HG03469 (cell line): Measurements from ENCODE around the gene STK10.
"Not testable (repeated sequence)": the region's sequence is repeated elsewhere in the genome, so short reads cannot be mapped to it uniquely, and the experiment has no call there.

Experiments
- ATAC-seq: cut with Tn5 transposase; IDR thresholded peaks from one replicate; pipeline ENCODE4 v1.9.1; 2021; ENCODE audit warnings: mild to moderate bottlenecking, moderate library complexity, moderate number of reproducible peaks; ENCODE audit not compliant: unreplicated experiment

Gene STK10

DNA sequence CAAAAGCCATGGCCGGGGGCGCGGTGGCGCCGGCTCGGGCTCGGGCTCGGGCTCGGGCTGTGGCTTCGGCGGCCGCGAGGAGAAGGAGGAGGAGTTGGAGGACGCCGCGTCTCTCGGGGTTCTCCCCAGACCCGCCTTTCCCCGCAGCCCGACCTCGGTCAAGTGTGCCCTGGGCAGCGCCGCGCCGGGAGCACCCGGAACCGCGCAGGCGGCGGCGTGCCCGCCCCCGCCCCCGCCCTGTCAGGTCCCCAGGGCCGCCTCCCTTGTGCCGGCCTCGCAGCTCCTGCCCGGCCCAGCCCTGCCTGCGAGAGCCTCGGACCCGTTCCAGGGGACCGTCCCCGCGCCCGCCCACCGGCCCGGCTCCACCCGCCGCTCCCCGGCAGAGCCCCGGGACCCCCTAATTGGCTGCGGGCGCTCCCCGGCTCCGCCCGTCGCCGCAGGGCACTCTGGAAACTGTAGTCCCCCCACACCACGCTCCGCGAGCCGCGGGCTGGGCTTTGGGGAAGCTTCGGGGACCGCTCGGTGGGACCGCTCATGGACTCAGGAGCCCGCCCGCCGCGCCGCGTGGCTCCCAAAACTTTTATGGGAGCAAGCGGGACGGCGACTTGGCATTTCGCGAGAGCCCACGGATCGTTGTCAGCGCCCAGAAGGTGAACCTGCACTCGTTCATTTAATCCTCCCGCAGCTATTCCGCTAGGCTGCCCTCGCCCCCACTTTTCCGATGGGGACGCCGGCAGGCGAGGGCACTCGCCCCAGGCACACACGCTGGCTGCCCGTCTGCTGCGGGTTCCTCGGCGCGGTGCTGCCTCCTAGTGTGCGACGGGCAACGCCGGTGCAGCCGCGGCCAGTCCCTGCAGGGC is at the start of gene STK10:
Gene STK10, minus strand, starts transcription at position 192 of the 860 bp plus-strand sequence. Its CDS starts 182 bp downstream, at position 10.
- peak; percentile 58 for ATAC-seq

DNA sequence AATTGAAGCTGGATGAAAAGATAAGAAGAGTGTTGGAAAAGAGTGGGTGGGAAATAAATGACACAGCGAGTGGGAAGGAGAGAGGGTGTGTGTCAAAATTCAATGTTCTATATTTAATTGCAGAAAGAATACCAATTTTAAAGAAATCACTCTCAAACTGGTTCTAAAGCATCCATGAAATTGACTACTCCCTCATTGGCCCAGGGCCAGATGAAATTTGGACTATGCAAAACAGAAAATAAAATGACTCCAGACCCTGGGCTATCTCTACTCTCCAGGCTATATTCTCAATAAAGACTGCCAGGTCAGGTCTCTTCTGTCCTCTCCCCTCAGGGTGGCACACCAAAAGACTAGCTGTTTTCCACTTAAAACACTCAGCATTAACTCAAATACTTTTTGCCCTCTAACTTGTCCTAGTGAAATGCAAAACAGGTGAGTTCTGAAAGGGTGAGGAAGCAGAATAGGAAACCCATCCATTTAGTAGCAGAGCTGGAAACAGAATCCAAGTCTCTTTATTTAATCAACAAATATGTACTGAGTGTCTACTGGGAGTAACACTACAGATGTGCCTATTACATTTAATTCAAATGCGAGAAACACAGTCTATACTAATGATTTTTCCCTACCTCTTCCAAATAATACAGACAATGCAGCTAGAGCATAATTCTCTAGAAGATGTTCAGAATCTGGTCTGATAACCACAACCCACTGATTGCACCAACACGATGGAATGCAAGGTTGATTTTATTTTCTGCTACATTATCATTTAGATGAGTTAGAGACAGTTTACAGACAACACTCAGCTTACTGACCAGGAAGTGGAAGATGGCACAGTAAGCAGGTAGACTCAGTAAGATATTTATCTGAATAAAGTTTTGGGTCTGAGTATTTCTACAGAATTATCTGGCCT is 48.1 kb upstream of the STK10 start:
- no peak for ATAC-seq

DNA sequence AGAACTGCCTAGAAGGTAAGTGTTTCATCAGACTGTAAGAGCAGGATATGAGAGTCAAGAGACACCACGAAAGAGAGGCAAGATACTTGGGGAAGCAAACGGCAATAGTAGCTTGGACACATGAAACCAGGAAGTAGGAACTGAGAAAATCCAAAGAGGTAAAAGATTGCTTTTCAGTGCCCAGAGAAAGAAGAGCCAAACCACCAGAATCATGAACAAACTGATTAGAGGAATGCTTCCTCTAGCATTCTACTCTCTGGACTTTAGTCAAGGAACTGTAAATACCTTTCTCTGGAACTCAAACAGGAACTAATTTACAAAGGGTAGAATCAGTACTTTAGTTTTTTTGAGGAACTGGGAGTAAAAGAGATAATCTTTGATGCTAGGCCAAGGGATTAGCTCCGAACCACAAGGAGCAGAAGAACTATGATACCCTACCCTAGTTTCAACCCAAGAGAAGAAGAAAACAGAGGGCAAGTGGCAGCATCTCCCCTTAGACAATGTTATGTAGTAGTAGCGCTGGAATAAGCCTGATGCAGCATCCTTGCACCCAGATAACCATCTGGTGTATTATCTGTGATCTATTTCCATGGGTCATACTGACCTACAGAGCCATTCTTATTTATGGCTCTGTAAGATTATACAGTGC is 47.2 kb upstream of the STK10 start:
- ATAC-seq = no peak

DNA sequence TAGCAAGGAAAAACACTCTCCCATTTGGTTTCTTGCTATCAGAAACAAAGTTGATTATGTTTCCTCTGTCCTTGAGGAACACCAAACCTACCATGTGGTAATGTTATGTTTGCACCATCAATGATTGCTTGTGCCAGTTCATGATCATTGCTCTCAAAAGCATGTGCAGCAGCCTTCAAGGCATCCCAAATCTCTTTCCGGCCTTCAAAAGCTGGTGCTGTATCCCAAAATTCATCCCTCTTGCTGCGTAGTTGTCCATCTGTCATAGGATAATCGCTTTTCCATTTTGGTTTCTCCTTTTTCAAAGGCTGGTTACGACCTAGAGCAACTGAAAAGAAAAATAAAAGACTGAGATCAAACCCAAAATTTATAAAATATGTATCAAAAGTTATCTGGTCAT is 46.0 kb upstream of the STK10 start:
- no peak for ATAC-seq

DNA sequence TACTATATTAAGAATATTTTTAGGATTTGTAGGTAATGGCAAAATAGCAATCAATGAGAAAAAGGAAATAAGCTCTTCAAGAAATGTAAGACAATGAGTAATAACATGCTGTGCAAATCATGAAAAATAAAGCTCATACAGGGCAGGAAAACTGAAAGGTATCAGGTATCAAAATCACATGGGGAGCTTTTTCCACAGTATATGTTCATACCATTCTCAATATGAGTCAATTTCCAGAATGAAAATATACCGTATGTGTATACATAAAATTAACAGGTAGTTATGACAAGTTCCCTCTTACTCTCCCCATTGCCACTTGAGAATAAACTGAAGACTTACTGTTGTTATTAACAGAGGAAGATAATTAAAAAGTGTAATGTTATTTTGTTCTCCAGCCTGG is 41.9 kb upstream of the STK10 start:
- no peak for ATAC-seq

DNA sequence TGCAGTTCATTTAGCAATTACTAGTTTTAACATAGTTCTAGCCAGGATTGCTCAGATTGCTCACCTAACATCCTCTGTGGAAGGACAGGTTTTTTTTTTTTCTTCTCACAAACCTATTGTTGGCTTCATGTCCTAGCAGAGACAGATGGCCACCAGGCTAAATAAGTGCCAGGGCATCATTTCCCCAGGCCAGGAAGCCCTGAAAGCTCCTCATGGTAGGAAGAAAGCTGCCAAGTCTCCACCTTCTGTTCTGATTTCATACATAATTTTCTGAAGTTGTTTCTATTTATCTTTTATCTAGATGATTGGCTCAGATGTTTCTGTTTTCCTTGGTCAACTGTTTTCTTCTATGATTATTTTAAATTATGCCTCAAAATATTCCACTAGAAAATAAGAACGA is 37.0 kb upstream of the STK10 start:
- no peak for ATAC-seq

DNA sequence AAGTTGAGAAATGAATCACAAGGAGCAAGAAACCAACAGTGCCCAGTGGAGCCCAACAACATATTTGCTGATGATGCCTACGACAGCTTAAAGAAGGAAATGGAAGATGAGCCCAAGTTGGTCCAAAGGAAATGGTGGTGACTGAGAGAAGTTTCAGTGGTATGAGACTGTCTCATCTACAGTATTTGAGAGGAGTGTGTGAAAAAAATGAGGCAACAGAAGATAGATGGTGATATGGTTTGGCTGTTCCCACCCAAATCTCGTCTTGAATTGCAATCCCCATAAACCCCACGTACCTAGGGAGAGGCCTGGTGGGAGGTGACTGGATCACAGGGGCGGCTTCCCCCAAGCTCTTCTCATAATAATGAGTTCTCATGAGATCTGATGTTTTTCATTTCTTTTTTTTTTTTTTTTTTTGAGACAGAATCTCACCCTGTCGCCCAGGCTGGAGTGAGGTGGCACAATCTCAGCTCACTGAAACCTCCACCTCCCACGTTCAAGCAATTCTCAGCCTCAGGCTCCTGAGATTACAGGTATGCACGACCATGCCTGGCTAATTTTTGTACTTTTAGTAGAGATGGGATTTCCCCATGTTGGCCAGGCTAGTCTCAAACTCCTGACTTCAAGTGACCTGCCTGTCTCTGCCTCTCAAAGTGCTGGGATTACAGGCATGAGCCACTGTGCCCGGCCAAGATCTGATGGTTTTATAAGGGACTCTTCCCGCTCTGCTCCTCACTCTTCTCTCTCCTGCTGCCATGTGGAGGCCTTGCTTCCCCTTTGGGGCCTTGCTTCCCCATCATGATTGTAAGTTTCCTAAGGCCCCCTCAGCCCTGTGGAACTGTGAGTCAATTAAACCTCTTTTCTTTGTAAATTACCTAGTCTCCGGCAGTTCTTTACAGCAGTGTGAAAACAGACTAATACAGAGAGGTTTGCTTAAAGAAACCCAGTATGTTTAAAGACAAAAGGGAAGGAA is 36.2 kb upstream of the STK10 start:
- ATAC-seq = peak; percentile 80

DNA sequence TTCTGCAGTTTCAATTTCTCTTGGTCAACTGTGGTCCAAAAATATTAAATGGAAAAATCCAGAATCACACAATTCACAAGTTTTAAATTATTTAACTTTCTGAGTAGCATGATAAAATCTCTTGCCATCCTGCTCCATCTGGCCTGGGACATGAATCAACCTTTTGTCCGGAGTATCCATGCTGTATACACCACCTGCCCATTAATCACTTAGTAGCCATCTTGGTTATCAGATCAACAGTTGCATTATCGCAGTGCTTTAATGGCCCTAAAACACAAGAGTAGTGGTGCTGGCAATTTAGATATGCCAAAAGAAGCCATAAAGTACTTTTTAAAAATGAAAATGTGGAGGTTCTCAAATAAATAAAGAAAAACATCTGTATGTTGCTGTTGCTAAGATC is 31.3 kb upstream of the STK10 start:
- no peak for ATAC-seq

DNA sequence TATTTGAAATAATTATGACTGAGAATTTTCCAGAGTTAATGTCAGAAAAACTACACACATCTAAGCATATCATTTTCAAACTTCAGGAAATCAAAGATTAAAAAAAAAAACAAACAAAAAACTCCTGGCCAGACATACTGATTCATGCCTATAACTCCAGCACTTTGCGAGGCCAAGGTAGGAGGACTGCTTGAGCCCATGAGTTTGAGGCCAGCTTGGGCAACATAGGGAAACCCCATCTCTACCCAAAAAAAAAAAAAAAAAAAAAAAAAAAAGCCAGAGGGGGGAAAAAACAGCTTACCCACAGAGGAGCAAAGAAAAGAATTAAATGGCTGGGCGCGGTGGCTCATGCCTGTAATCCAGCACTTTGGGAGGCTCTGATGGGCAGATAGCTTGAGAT is 28.3 kb upstream of the STK10 start:
- no peak for ATAC-seq

DNA sequence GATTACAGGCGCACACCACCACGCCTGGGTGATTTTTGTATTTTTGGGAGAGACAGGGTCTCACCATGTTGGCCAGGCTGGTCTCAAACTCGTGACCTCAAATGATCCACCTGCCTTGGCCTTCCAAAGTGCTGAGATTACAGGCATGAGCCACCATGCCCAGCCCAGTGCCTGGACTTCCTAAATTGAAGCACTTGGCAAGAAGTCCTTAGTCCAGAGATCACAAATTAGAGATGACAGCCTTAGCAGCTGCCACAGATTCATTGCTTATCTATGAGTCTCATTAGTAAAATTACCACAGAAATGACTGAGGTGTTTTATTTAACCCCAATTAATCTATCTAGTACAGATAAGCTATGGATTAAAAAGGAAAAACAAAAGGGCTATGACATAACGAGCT is 25.1 kb upstream of the STK10 start:
- no peak for ATAC-seq

DNA sequence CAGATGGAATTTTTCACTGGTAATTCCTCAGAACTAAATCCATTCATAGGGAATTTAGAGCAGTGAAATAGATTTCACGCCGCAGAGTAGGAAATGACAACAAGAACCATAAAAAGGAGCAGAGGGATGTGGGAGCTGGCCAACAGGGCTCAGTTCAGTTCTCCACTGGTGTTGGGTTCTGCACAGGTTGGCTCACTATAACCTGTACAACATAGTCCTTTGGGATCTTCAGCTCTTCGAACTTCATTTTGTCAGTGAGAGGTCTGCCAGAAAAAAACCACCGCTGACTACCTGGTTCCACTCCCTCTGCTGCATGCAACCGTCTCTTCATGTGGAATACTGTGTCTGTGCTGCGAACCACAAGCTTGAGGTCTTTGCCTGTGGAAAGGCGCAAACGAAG is 23.7 kb upstream of the STK10 start:
- ATAC-seq = no peak

DNA sequence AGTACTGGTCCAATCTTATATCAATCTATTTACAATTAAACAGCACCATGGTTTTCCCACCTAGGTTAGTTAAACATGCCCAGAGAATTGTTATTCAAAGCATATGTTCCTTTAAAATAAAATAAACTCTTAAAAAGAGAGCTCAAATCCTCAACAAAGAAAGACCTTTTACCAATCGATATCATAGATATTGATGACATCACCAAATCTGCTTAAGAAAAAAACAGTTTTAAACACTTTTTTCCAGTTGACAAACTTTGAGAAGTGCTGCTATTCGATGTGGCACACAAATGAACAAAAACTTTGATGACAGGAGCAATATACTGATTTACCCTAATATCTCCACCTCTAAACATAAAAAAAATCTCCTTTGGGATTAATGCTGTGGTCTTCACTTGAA is 21.7 kb upstream of the STK10 start:
- no peak for ATAC-seq

DNA sequence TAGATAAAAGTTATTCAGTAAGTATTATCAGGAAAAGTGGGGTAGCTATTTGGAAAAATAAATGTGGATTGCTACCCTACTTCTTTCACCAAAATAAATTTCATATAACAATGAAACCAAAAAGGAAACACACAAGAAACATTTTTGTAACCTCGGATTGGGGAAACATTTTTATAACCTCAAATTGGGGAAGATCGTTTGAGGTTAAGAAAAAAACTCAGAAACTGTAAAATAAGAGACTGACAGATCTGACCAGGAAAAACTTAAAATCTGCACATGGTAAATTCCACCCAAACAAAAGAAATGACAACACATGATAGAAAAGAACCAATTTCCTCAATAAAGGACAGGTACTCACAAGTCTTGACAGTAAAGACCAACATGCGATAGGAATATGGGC is 19.5 kb upstream of the STK10 start:
- no peak for ATAC-seq

DNA sequence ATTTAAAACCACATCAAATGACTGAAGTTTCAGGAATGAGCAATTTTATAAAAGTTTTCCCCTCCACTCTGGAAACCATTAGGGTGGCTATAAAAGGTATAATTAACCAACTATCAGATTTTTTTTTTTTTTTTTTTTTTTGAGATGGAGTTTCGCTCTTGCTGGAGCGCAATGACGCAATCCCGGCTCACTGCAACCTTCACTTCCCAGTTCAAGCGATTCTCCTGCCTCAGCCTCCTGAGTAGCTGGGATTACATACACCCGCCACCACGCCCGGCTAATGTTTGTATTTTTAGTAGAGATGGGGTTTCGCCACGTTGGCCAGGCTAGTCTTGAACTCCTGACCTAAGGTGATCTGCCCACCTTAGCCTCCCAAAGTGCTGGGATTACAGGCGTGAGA is 18.0 kb upstream of the STK10 start:
- ATAC-seq = not testable (repeated sequence)

DNA sequence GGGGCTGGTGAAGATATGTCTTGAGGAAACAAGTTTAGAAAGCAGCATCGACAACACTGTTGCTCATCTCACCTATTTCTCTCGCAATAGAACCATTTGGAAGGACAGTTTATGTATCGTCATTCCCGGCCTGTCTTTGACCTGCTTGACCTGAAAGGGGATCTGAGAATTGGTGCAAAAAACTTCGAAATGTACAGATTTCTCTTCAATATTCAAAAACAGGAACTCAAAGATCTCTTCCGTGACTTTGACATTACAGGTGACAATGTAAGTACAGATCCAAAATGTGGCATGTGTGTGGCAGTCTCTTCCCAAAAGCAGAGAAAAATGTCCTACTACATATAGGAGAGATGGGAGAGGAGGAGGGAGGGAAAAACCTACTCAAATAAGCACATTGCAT is 12.5 kb upstream of the STK10 start:
- ATAC-seq = no peak

DNA sequence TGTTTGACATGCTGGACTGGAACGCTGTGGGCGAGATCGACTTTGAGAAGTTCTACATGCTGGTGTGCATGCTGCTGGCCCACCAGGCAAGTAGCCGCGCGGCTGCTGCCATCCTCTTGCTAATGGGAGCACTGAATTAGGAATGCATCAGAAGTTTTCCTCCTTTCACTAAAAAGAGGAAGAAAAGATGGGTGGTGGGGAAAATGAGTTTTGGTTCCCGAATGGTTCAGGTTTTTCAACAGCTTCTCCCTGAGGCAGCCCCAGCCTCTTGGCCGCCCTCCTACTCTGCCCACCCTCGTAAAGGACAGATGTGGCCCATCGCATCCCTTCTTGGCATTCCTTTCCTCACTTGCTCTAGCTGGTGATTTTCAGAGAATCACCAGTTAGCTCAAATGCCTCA is 11.4 kb upstream of the STK10 start:
- ATAC-seq = no peak

DNA sequence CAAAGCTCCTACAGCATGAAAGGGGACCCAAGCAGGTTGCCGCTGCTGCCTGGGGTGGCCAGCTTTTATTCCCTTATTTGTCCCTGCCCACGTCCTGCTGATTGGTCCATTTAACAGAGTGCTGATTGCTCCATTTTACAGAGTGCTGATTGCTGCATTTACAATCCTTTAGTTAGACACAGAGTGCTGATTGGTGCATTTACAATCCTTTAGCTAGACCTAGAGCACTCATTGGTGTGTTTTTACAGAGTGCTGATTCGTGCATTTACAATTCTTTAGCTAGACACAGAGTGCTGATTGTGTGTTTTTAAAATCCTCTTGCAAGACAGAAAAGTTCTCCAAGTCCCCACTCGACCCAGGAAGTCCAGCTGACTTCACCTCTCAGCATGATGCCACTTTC is 9.8 kb upstream of the STK10 start:
- not testable (repeated sequence) for ATAC-seq

DNA sequence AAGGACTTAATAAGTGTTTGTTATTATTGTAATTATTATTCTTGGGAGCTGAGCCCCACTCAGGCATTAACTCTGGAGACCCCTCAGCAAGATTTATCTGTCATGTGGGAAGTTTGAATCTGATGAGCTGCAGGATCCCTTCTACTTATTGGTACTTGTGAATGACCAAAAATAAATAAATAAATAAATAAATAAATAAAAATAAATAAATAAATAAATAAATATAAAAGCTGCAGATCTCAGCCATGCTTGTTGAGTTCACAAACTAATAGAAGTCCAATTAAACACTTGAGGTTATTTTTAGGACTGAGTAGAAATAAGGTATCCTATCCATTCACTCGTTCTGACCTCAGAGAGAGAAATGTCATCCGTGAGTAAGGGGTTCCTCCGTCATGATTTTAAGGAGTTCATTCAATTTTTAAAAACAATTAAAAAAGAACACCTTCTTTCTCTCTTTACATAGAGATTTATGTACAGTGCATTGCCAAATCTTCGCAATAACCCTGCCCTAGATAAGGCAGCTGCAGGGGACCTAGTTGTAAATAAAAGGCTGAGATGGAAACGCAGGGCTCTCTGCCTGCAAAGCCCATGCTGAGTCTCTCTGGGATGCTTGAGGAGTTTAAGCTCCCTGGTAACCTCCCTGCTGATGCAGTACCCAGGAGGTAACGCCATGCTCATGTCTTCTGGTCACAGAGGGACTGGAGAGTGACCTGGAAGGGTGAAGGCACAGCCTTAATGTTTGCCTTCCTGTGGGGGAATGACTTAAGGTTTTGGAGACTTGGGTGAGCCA is 7.2 kb upstream of the STK10 start:
- ATAC-seq = no peak

DNA sequence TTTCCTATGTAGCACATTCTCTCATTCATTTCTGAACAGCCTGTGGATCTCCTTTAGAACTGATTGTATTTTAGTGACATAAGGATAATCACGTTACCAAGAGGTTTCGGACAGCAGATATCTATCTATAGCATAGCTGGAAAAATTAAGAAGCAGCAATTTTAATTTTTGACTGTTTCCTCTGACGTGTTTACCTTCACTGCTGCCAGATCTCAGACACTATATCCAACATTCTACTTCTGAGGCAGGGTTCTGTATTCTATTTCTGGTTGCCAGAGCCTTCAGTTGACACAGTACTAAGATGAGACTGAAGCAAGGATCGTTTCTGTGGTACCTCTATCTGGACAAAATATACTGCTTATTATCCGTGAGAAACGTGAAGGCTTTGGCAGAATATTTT is 5.8 kb upstream of the STK10 start, which contains the start of gene EFCAB9:
Gene EFCAB9, plus strand, starts transcription at position 301 of the 400 bp plus-strand sequence. Its CDS starts 1 bp downstream, at position 302.
- no peak for ATAC-seq
